Heart left ventricle (tissue), 16 donors: ENCODE data around the gene SEMA4D. TPM values are rescaled to one million over a fixed set of nuclear protein-coding genes. Genes with fewer than 3 reads are reported as not detected.

Source experiments
- ATAC-seq, 4 donors: fragments of 200-7000 bp; cut with Tn5 transposase; one replicate each; pipeline ENCODE4 v1.9.1; 2020 to 2022; ENCODE audit warnings: moderate library complexity in 4 of 4, mild to moderate bottlenecking in 3 of 4, moderate number of reproducible peaks in 1 of 4
- DNase-seq, 5 donors: peaks; one replicate each; pipeline ENCODE4 v3.0.0-alpha.2; 2020
- H3K27ac ChIP-seq, 12 donors: fragments of 200-600 bp; sonication (generic) in 4 of 12; one replicate each; pipeline versions ENCODE4 v1.5.0 to v1.8.0; 2016 to 2022; ENCODE audit warnings: mild to moderate bottlenecking in 2 of 12
- H3K27me3 ChIP-seq, 9 donors: fragments of 200-600 bp; sonication (generic) in 2 of 9; one replicate each; pipeline versions ENCODE4 v1.5.1 to v1.8.0; 2016 to 2022; ENCODE audit warnings: mild to moderate bottlenecking in 3 of 9
- H3K36me3 ChIP-seq, 9 donors: fragments of 200-600 bp; sonication (generic) in 2 of 9; one replicate each; pipeline versions ENCODE4 v1.5.0 to v1.8.0; 2018 to 2022; ENCODE audit warnings: mild to moderate bottlenecking in 2 of 9
- H3K4me1 ChIP-seq, 12 donors: fragments of 200-600 bp; sonication (generic) in 4 of 12; one replicate each; pipeline versions ENCODE4 v1.5.0 to v1.8.0; 2016 to 2022; ENCODE audit warnings: mild to moderate bottlenecking in 3 of 12
- H3K4me3 ChIP-seq, 12 donors: fragments of 200-600 bp; sonication (generic) in 4 of 12; one replicate each; pipeline versions ENCODE4 v1.5.0 to v1.8.0; 2017 to 2022; ENCODE audit warnings: mild to moderate bottlenecking in 9 of 12, moderate library complexity in 4 of 12
- H3K9me3 ChIP-seq, 12 donors: fragments of 200-600 bp; sonication (generic) in 4 of 12; one replicate each; pipeline versions ENCODE4 v1.5.0 to v1.8.0; 2016 to 2022; ENCODE audit warnings: mild to moderate bottlenecking in 1 of 12
- CTCF ChIP-seq, 12 donors: fragments of 200-600 bp; sonication (generic) in 4 of 12; IDR thresholded peaks; one replicate each; pipeline versions ENCODE4 v1.5.0 to v1.8.0; 2018 to 2022; ENCODE audit warnings: antibody characterized with exemption in 12 of 12, mild to moderate bottlenecking in 5 of 12
- POLR2A ChIP-seq, 2 donors: fragments of 450-650 bp; IDR thresholded peaks; one replicate each; pipeline ENCODE4 v1.6.1; 2017; ENCODE audit warnings: antibody characterized with exemption in 2 of 2, mild to moderate bottlenecking in 2 of 2, moderate library complexity in 2 of 2
- WGBS, 4 donors: extraction: QIAGEN DNeasy Blood & Tissue Kit in 2 of 4; methylation state at CpG; one replicate each; pipeline versions ENCODE4 v1.1.5 to v1.1.7; 2013 to 2018; 5-methylcytosine and 5-hydroxymethylcytosine counted together
- intact Hi-C, 10 donors: fragments of 100-400 bp; cut with DNase I; formaldehyde crosslinking; loops; one replicate each; pipeline versions ENCODE4 v1.11.1 to v1.14.2; 2022
- polyA plus RNA-seq, 2 donors: library from polyadenylated mRNA; stranded (reverse); fragments of 200-250 nt; gene quantifications; one replicate each; pipeline ENCODE4 v1.2.3, GENCODE V29; 2013
- total RNA-seq, 9 donors: library from RNA; depleted of rRNA in 2 of 9; stranded (reverse); fragments of >200 nt in 2 of 9; fragmentation: NEBNext Ultra II Directional in 3 of 9; extraction: Animal tissue kit (Norgen Biotek cat#: 25700) in 3 of 9; gene quantifications; one replicate each; pipeline versions ENCODE4 v1.1.0 to v1.2.4, GENCODE V29; 2016 to 2023
- donor health status: ischemic (EF 13 %, LVEDD 7.1; RV severe dilation, severe dysfunction).
- donor health status: healthy with polysubstance abuse.
- donor health status: DM: no; HTN: yes; CAD: no.
- donor health status: DM: no; HTN: no; CAD: no.
- donor health status: ischemic (EF 25% LVEDD 6.9; RV normal size, moderate dysfunction).
- donor health status: ischemic (EF 25% LVEDD 5.7; RV mildly dilated, moderate dysfunction).
- donor health status: healthy.
- donor health status: DM: yes; HTN: yes; CAD: no.
- donor health status: ischemic (EF 35%, LVEDD 5.7; RV mildly dilated, moderate dysfunction).
- donor health status: nonischemic (EF 11% LVEDD 7.7; RV severe dilation, severe dysfunction).
- donor health status: DM: yes; HTN: yes; CAD: no.
- donor health status: PGD.
- donor health status: ischemic (EF 29% LVEDD 5.4; RV normal size, mild dysfunction).
- donor health status: nonischemic (EF 23%, LVEDD 6.1; RV moderate dilation, normal function).

Gene SEMA4D
- total and polyA plus RNA-seq, 11 donors, result 4.0 to 59.8 (median 20.2) TPM

DNA sequence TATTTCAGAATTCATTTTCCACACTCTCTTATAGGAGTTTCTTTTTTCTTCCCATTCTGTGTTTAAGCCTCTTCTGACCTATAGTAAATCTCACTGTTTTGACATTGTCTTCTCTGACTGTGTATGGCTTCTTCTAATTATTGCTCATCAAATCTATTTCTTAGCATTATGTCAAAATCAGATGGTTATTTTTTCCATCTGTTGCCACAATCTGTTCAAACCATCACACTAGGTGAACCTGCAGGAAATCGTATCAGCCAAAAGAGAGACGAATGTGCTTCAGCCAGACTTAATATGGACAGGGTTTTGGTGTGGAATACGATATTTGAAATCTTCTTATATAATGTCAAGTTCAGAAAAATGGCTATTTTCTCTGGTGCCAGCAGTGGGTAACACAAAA lies 15.9 kb upstream of the SEMA4D start:
- 72 to 78% (median 75%) methylated on average over 3 of the region's 3 CpGs for WGBS, 4 donors

DNA sequence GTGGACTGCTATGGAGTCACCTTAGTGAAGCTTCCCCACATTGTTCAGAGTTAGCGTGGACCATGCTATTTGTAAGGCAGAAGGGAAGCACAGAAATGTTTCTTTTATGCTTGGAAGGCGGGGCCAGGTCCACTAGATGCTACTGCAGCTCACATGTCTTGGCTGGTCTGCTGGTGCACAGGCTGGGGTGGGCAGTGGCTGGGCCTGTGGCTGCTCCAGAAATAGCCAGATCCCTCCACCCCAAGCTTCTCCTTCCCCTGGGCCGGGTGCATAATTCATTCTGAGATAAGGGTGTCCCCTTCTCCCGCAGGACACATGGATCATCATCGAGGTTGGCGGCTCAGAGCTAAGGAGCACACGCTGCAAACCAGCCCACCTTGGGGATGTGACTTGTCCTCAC lies 14.5 kb upstream of the SEMA4D start:
- no peak for DNase-seq
- H3K36me3 ChIP-seq, result no peaks in the 10 kb centered on the region
- TF ChIP-seq POLR2A (IDR thresholded peaks at IDR 0.05), result no peak
- TF ChIP-seq CTCF (IDR thresholded peaks at IDR 0.05), result no peak
- 81 to 88% (median 84%) methylated on average over 6 to 7 of the region's 7 CpGs for WGBS, 4 donors
- H3K4me1 ChIP-seq, result peaks cover 0 to 6% (median 0%) of the 10 kb centered on the region in 12 donors
- H3K4me3 ChIP-seq, result no peak overlapping the region
- H3K27me3 ChIP-seq, result peaks cover 0 to 7% (median 0%) of the 10 kb centered on the region in 9 donors
- ATAC-seq, result no peak
- no peaks in the 10 kb centered on the region for H3K9me3 ChIP-seq
- intact Hi-C loops, result no loop called here
- no peak overlapping the region for H3K27ac ChIP-seq

More for the DNA sequence above, 15.9 kb upstream of the SEMA4D start:
- ATAC-seq (no peak), DNase-seq (no peak)
- Histone ChIP-seq H3K27ac (no peak overlapping the region), H3K4me3 (no peak overlapping the region), H3K36me3 (no peaks in the 10 kb centered on the region), H3K4me1 (peaks cover 0 to 13% (median 0%) of the 10 kb centered on the region in 12 donors), H3K27me3 (peaks cover 0 to 7% (median 0%) of the 10 kb centered on the region in 9 donors), H3K9me3 (no peaks in the 10 kb centered on the region)
- no peak for TF ChIP-seq CTCF (IDR thresholded peaks at IDR 0.05)
- TF ChIP-seq POLR2A (IDR thresholded peaks at IDR 0.05), result no peak
- intact Hi-C loops, result no loop called here

- Histone ChIP-seq H3K4me1 (peaks cover 0 to 15% (median 2%) of the 10 kb centered on the region in 12 donors), H3K9me3 (no peaks in the 10 kb centered on the region), H3K36me3 (no peaks in the 10 kb centered on the region), H3K4me3 (no peak overlapping the region), H3K27ac (no peak overlapping the region), H3K27me3 (peaks cover 0 to 7% (median 0%) of the 10 kb centered on the region in 9 donors)
- no peak for ATAC-seq
- DNase-seq, result no peak
- intact Hi-C loops, result no loop called here
- 81 to 87% (median 86%) methylated on average over 7 of the region's 7 CpGs for WGBS, 4 donors
- TF ChIP-seq POLR2A (IDR thresholded peaks at IDR 0.05), result no peak
- no peak for TF ChIP-seq CTCF (IDR thresholded peaks at IDR 0.05)
Measured at GRCh38 chr9:89508951-89509615, 11.2 kb upstream of the SEMA4D start.

- TF ChIP-seq CTCF (IDR thresholded peaks at IDR 0.05) (no peak), POLR2A (IDR thresholded peaks at IDR 0.05) (no peak)
- H3K9me3 ChIP-seq, result no peaks in the 10 kb centered on the region
- WGBS, 4 donors, result 34 to 48% (median 39%) methylated on average over 6 of the region's 6 CpGs
- DNase-seq (no peak), ATAC-seq (peak; percentile 36 to 74 (median 56))
- H3K4me1 ChIP-seq, result peaks cover 0 to 35% (median 2%) of the 10 kb centered on the region in 12 donors
- H3K27me3 ChIP-seq, result no peaks in the 10 kb centered on the region
- H3K36me3 ChIP-seq, result no peaks in the 10 kb centered on the region
- intact Hi-C loops, result no loop called here
- H3K27ac ChIP-seq, result no peak overlapping the region
- no peak overlapping the region for H3K4me3 ChIP-seq
Measured at GRCh38 chr9:89505911-89506310, 8.0 kb upstream of the SEMA4D start.
